NCI-H1694 (cell line): ENCODE data around the gene KCNMA1.
"Not testable (repeated sequence)": the region's sequence is repeated elsewhere in the genome, so short reads cannot be mapped to it uniquely, and the experiment has no call there.

Source experiments
- DNase-seq: peaks from one replicate; lab custom pipeline; 2025; lab: John Stamatoyannopoulos, UW

Gene KCNMA1

GRCh38 chr10:77392236-77392721 is 245.3 kb downstream of the KCNMA1 start:
- DNase-seq: no peak

- DNase-seq: peak; percentile 77
Measured at GRCh38 chr10:77391605-77392235, 245.9 kb downstream of the KCNMA1 start.

DNA sequence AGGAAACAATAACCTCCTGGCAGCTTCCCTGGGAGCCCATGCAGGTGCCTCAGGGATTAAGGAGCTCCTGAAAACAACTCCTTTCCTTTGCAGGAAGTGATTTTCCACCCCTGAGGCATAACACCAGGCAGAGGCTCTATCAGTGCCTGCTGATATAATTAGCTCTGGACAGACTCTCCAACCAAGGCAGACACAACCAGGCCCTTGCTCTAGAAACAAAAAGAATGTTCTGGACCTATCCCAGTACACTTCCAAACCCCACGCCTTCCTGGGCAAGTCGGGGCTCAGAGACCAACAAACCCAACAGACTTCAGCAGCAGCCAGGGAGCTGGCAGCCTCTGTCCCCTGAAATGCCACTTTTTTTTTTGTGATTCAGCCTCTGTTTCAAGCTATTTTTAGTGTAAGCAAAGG is 247.1 kb downstream of the KCNMA1 start:
- DNase-seq: no peak

GRCh38 chr10:77388571-77389100 is 249.0 kb downstream of the KCNMA1 start:
- no peak for DNase-seq

GRCh38 chr10:77387701-77388100 is 249.9 kb downstream of the KCNMA1 start:
- DNase-seq: not testable (repeated sequence)

- DNase-seq: no peak
Measured at GRCh38 chr10:77387247-77387646, 250.4 kb downstream of the KCNMA1 start.

GRCh38 chr10:77386838-77387237 is 250.8 kb downstream of the KCNMA1 start:
- DNase-seq: no peak

DNA sequence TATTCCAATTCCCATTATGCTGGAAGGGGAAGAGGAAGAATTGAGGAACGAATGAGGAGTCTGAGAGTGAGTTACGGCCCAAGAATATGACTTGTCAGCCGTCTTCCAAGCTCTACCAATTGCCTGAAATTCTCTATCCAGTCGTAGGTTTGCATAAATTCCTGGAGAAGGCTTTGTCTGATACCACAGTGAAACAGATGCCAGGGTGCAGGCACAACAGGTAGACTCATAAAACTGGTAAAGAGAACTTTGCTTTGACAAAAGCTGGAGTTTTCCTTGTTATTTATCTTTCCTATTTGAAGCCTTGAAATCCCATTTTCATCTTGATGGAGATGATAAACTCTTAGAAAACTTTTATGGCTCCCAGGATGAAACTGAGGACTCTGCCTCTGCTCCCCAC is 251.2 kb downstream of the KCNMA1 start:
- no peak for DNase-seq

DNA sequence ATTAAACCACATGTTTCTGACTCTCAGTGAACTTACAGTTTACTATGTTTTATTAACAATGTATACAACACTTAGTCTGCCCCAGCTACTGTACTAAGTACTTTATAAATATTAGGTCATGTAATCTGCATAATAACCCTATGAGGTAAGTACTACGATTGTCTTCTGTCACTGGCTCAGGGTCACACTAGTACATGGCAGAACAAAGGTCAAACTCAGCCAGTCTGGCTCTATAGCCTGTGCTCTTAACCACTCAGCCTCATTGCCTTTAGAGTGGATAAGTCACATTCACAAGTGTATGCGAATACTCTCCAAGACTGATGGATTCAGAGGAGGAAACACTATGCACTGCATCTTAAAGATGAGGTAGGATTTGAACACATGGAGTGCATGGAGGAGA is 252.3 kb downstream of the KCNMA1 start:
- DNase-seq: no peak

DNA sequence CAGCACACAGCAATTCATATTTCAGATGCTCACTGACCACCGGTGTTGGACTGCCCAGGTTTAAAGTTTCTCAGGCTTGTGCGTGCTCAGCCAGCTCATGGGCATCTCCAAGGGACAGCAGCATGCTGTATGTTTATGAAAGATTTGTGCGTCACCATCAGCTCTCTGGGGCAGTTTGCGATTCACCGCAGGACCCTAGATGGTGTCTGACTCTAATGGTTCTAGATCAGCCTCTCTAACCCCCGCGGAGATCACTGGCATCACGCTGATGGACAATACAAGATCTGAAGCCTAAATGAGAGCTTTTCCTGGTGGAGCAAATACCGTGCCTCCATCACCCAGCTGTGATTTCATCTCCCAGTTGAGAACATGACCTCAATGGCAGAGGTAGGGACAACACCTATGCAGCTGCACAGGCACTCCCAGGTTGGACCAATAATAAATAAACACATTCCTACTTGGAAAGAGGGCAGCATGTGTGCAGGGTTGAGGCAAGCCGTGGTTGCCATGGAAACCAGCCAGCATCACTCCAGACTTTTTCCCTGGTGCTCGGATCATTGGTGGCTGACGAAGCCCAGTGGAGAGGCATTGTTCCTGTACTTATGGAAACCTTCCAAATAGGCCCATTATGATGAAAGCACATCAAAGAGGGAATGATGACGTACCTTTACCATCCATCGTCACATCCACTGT is 253.6 kb downstream of the KCNMA1 start:
- DNase-seq: peak; percentile 42

DNA sequence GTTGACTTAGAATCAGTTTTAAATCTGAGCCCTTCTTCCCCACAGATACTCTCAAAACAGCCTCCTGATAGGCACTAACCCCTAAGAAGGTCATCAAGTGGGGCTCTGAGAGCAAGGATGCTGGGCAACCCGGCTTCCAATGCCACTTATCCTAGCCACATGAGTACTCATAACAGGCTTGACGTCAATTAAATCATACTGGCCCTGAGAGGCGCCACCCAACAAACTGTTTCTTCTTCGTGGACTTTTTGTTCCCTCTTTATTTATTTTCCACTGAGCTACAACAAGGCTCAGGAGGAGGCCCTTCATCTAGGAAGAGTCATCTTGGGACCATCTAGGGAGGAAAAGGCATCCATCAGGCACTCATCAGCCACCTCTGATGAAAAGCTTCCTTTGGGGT is 255.9 kb downstream of the KCNMA1 start:
- DNase-seq: no peak

DNA sequence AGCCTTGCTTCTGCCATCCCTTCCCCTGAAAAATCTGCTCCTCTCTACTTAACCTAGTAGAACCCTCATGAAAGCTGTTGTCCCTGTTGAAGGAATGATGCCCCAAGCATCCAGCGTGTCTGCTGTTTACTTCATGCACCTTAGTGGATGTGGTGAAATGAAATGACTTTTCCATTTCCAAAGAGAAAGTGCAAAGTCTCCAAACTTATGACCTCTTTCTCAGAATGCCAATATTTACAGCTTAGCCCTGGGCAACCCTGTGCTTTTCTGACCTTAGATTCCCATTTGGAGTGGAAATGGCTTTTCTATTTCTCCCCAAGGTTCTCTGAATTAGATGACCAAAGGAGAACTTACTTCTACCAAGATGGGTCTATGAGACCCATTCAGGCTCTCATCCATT is 256.9 kb downstream of the KCNMA1 start:
- no peak for DNase-seq

GRCh38 chr10:77380191-77380590 is 257.4 kb downstream of the KCNMA1 start:
- DNase-seq: no peak

- no peak for DNase-seq
Measured at GRCh38 chr10:77378366-77379349, 258.9 kb downstream of the KCNMA1 start.

DNA sequence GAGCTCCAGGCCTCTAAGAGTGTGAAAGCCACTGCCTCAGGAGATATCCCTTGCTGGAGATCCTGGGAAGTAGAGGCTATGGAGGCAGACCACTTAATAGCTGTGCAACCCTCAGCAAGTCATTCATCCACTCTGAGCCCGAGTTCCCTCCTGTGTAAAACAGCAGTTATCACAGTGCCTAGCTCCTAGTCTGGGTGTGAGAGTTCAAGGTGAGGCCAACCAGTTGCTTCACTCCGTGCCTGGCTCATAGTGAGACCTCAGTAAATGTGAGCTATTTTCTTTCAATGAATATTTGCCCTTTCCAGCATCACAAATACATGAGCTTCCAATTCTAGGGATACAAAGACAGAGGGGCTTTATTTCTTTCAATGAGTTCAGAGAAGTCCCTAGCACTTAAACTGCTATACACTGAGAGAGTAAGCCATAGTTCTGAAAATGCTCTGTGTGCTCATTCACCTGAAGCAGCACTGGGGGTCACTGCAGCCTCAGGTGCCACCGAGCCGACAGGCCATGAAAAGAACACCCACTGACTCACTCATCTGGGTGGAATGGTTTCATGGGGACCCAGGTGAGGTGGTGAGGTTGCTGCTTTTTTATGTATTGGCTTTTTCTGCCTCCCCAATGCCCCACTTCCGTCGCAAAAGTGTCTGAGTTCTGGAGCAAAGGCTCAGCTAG is 259.8 kb downstream of the KCNMA1 start:
- DNase-seq: no peak

- no peak for DNase-seq
Measured at GRCh38 chr10:77377034-77377433, 260.6 kb downstream of the KCNMA1 start.

DNA sequence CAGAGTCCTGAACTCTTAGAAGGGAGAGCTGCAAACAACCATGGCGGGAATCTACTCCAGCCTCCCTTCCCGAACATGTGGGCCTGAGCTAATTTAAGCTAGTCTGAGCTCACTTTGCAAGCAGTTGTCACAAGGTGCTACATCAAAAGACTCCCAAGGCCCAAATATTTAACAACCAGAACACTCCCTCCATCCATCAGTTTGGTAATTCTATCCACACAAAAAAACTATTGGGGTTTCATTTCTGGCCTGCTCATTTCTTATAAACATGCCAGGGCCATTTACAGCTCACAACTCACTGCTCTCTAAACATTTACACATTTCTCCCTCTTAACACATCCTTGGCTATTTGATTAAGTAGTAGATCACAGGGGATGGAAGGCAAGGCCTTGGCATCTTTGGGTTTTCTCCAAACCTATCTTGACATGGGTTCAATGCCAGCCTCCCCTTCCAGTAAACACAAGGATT is 263.4 kb downstream of the KCNMA1 start:
- DNase-seq: no peak

GRCh38 chr10:77371848-77372799 is 265.5 kb downstream of the KCNMA1 start:
- DNase-seq: no peak

DNA sequence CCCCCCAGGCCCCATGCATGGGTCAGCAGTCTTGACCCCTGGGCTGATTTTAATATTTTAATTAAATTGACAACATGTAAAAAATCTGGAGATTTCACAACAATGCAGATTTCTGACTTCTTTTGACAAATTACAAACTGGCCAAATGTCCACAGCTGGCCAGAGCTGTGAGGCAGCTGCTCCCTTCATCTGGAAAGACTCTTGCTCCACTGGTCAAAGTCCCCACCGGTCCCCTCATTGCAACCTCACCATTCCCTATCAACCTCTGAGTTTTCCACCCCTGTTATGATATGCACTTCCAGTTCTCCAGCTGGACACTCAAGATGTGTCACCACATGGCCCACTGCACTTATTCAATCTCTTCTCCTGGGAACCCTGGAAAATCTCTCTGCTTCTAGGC is 266.2 kb downstream of the KCNMA1 start:
- DNase-seq: no peak

DNA sequence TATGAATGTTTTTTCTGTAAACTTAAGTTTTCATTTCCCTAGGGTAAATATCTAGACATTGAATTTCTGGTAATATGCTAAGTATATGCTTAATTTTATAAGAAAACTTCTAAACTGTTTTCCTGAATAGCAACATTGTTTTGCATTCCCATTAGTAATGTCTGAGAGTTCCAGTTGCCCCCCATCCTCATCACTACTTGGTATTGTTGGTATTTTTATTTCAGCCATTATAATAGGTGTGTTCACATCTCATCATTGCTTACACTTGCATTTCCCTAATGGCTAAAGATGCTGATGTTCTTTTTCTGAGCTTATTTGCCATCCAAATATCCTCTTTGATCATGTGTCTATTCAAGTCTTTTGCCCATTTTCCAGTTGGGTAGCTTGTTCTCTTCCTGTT is 269.6 kb downstream of the KCNMA1 start:
- DNase-seq: no peak
